HUES64 (cell line): ENCODE data around the gene DPP10.

ENCODE experiments used
- H3K27ac ChIP-seq: 2 replicates; pipeline ENCODE4 v1.7.0; 2013; ENCODE audit warnings: low read depth, low read length, inconsistent platforms
- H3K27me3 ChIP-seq: 2 replicates; pipeline ENCODE4 v1.6.1; 2013; ENCODE audit warnings: mild to moderate bottlenecking, low read length; ENCODE audit not compliant: insufficient read depth
- H3K36me3 ChIP-seq: 2 replicates; pipeline ENCODE4 v1.6.1; 2013; ENCODE audit warnings: mild to moderate bottlenecking, low read length; ENCODE audit not compliant: insufficient read depth
- H3K4me1 ChIP-seq: 2 replicates; pipeline ENCODE4 v1.6.1; 2013; ENCODE audit warnings: mild to moderate bottlenecking, low read length, moderate library complexity; ENCODE audit not compliant: insufficient read depth
- H3K4me3 ChIP-seq: 2 replicates; pipeline ENCODE4 v1.5.1; 2013; ENCODE audit warnings: mild to moderate bottlenecking, low read length, moderate library complexity
- H3K9ac ChIP-seq: 2 replicates; pipeline ENCODE4 v1.6.1; 2013; ENCODE audit warnings: mild to moderate bottlenecking, low read depth, low read length
- H3K9me3 ChIP-seq: 2 replicates; pipeline ENCODE4 v1.6.1; 2013; ENCODE audit warnings: low read depth, low read length; ENCODE audit not compliant: insufficient read depth
- WGBS: fragments of 150-250, 120-280 bp; methylation state at CpG from one replicate; pipeline ENCODE4 v1.1.7; 2013; ENCODE audit warnings: missing lambda C conversion rate; 5-methylcytosine and 5-hydroxymethylcytosine counted together

DPP10 gene

GRCh38 chr2:114598329-114598728, 155.9 kb downstream of the DPP10 start:
- no peak overlapping the region for H3K9ac ChIP-seq
- no peaks in the 10 kb centered on the region for H3K9me3 ChIP-seq
- H3K4me1 ChIP-seq: 0 out of 2 replicates have a peak, but pooled peaks cover 4% of the 10 kb centered on the region
- H3K27ac ChIP-seq: no peak overlapping the region
- H3K4me3 ChIP-seq: no peak overlapping the region
- H3K36me3 ChIP-seq: no peaks in the 10 kb centered on the region
- 95% methylated on average over 1 of the region's 1 CpG for WGBS
- H3K27me3 ChIP-seq: no peaks in the 10 kb centered on the region

GRCh38 chr2:114609203-114609602, 166.8 kb downstream of the DPP10 start:
- peaks cover 5% of the 10 kb centered on the region; the same call in 1 of the 2 replicates for H3K4me1 ChIP-seq
- no peak overlapping the region for H3K4me3 ChIP-seq
- no peak overlapping the region for H3K27ac ChIP-seq
- no peak overlapping the region for H3K9ac ChIP-seq
- WGBS: 60% methylated on average over 4 of the region's 4 CpGs
- no peaks in the 10 kb centered on the region for H3K27me3 ChIP-seq
- H3K9me3 ChIP-seq: no peaks in the 10 kb centered on the region
- no peaks in the 10 kb centered on the region for H3K36me3 ChIP-seq

- Histone ChIP-seq H3K27me3 (no peaks in the 10 kb centered on the region), H3K36me3 (no peaks in the 10 kb centered on the region), H3K9me3 (no peaks in the 10 kb centered on the region), H3K4me3 (no peak overlapping the region), H3K9ac (no peak overlapping the region), H3K4me1 (peaks cover 5% of the 10 kb centered on the region; the same call in 1 of the 2 replicates), H3K27ac (no peak overlapping the region)
- WGBS: 96% methylated on average over 8 of the region's 8 CpGs
These were observed 167.4 kb downstream of the DPP10 start for GRCh38 chr2:114609801-114610200.

GRCh38 chr2:114610677-114611076, 168.2 kb downstream of the DPP10 start:
- Histone ChIP-seq H3K36me3 (no peaks in the 10 kb centered on the region), H3K27me3 (no peaks in the 10 kb centered on the region), H3K9ac (no peak overlapping the region), H3K27ac (no peak overlapping the region), H3K4me1 (peaks cover 5% of the 10 kb centered on the region; the same call in 1 of the 2 replicates), H3K4me3 (no peak overlapping the region), H3K9me3 (no peaks in the 10 kb centered on the region)
- WGBS: 58% methylated on average over 6 of the region's 7 CpGs

- Histone ChIP-seq H3K9ac (no peak overlapping the region), H3K4me3 (no peak overlapping the region), H3K4me1 (peaks cover 5% of the 10 kb centered on the region; the same call in 1 of the 2 replicates), H3K27me3 (no peaks in the 10 kb centered on the region), H3K27ac (no peak overlapping the region), H3K36me3 (no peaks in the 10 kb centered on the region), H3K9me3 (no peaks in the 10 kb centered on the region)
- 100% methylated on average over 3 of the region's 4 CpGs for WGBS
These were observed 172.2 kb downstream of the DPP10 start for GRCh38 chr2:114614592-114614991.

- Histone ChIP-seq H3K4me3 (no peak overlapping the region), H3K4me1 (no peaks in the 10 kb centered on the region), H3K36me3 (no peaks in the 10 kb centered on the region), H3K27me3 (no peaks in the 10 kb centered on the region), H3K27ac (no peak overlapping the region), H3K9me3 (no peaks in the 10 kb centered on the region), H3K9ac (no peak overlapping the region)
- 94% methylated on average over 7 of the region's 7 CpGs for WGBS
These were observed 186.0 kb downstream of the DPP10 start for GRCh38 chr2:114628481-114628880.

- H3K9ac ChIP-seq: no peak overlapping the region
- WGBS: 76% methylated on average over 6 of the region's 6 CpGs
- no peaks in the 10 kb centered on the region for H3K27me3 ChIP-seq
- no peaks in the 10 kb centered on the region for H3K36me3 ChIP-seq
- no peaks in the 10 kb centered on the region for H3K4me1 ChIP-seq
- no peak overlapping the region for H3K4me3 ChIP-seq
- H3K27ac ChIP-seq: no peak overlapping the region
- H3K9me3 ChIP-seq: no peaks in the 10 kb centered on the region
These were observed 188.7 kb downstream of the DPP10 start for GRCh38 chr2:114631146-114631545.

- no peaks in the 10 kb centered on the region for H3K27me3 ChIP-seq
- H3K4me3 ChIP-seq: no peak overlapping the region
- H3K27ac ChIP-seq: no peak overlapping the region
- no peaks in the 10 kb centered on the region for H3K4me1 ChIP-seq
- peaks cover 13% of the 10 kb centered on the region for H3K9me3 ChIP-seq
- no peaks in the 10 kb centered on the region for H3K36me3 ChIP-seq
- 86% methylated on average over 2 of the region's 2 CpGs for whole genome bisulfite sequencing
- H3K9ac ChIP-seq: no peak overlapping the region
These were observed 199.8 kb downstream of the DPP10 start for GRCh38 chr2:114642166-114642770.

- H3K27ac ChIP-seq: no peak overlapping the region
- no peaks in the 10 kb centered on the region for H3K4me1 ChIP-seq
- H3K9me3 ChIP-seq: peaks cover 7% of the 10 kb centered on the region
- H3K4me3 ChIP-seq: no peak overlapping the region
- no peaks in the 10 kb centered on the region for H3K27me3 ChIP-seq
- H3K9ac ChIP-seq: no peak overlapping the region
- WGBS: 87% methylated on average over 2 of the region's 2 CpGs
- H3K36me3 ChIP-seq: no peaks in the 10 kb centered on the region
These were observed 200.6 kb downstream of the DPP10 start for GRCh38 chr2:114642988-114643553.

- Histone ChIP-seq H3K27ac (peak overlapping the region; percentile 41; the same call in 1 of the 2 replicates), H3K9ac (no peak overlapping the region), H3K9me3 (no peaks in the 10 kb centered on the region), H3K4me3 (no peak overlapping the region), H3K27me3 (no peaks in the 10 kb centered on the region), H3K36me3 (no peaks in the 10 kb centered on the region), H3K4me1 (peaks cover 18% of the 10 kb centered on the region)
- 75% methylated on average over 4 of the region's 4 CpGs for whole genome bisulfite sequencing
These were observed 209.5 kb downstream of the DPP10 start for GRCh38 chr2:114651933-114652332.

GRCh38 chr2:114659880-114660279, 217.4 kb downstream of the DPP10 start:
- Histone ChIP-seq H3K4me3 (no peak overlapping the region), H3K4me1 (no peaks in the 10 kb centered on the region; the same call in 1 of the 2 replicates), H3K9me3 (no peaks in the 10 kb centered on the region), H3K27me3 (peaks cover 5% of the 10 kb centered on the region; the same call in 1 of the 2 replicates), H3K9ac (no peak overlapping the region), H3K27ac (no peak overlapping the region), H3K36me3 (no peaks in the 10 kb centered on the region)
- 100% methylated on average over 1 of the region's 2 CpGs for WGBS
